Caco-2 (cell line): Measurements from ENCODE around the gene ERC2. TPM values are rescaled to one million over a fixed set of nuclear protein-coding genes. Genes with fewer than 3 reads are reported as not detected.

Experiments used
- BruUV-seq: library from RNA; stranded (reverse); fragments of 400-500 nt; replicated peaks from 2 replicates; lab custom pipeline; 2021; lab: Mats Ljungman, UMichigan
- CTCF ChIA-PET: fragments of 300-600 bp; sonication (Branson Sonifier 250); formaldehyde crosslinking; loops from one replicate; lab custom pipeline; 2022; ENCODE audit warnings: antibody characterized with exemption; lab: Charles Lee
- POLR2A ChIA-PET: fragments of 300-600 bp; sonication (Branson Sonifier 250); formaldehyde crosslinking; loops from one replicate; lab custom pipeline; 2022; ENCODE audit warnings: antibody characterized with exemption; lab: Charles Lee
- DNase-seq, 2 experiments: peaks; one replicate each; pipeline versions ENCODE4 v3.0.0 to v3.0.0-alpha.2; 2020 to 2022
- H3K27me3 ChIP-seq: replicated peaks from 2 replicates; pipeline ENCODE4 v1.6.0; 2011; ENCODE audit warnings: low read length; ENCODE audit not compliant: control insufficient read depth, insufficient read depth
- H3K36me3 ChIP-seq: 2 replicates; pipeline ENCODE4 v1.5.1; 2011; ENCODE audit warnings: low read length; ENCODE audit not compliant: control insufficient read depth, insufficient read depth
- H3K4me1 ChIP-seq: fragments of 250-450 bp; sonication (Bioruptor Pico); 2 replicates; pipeline ENCODE4 v1.5.1; 2020; ENCODE audit warnings: mild to moderate bottlenecking
- H3K4me3 ChIP-seq: 2 replicates; pipeline ENCODE4 v1.5.1; 2011; ENCODE audit warnings: low read depth, mild to moderate bottlenecking, control low read depth, low read length
- H3K9me3 ChIP-seq: fragments of 250-450 bp; sonication (Bioruptor Pico); 2 replicates; pipeline ENCODE4 v1.5.1; 2020; ENCODE audit warnings: mild to moderate bottlenecking, moderate library complexity
- H3K27ac Mint-ChIP-seq: one replicate; pipeline ENCODE4 v1.8.0; 2022; ENCODE audit warnings: mixed read lengths; ENCODE audit not compliant: unreplicated experiment
- H3K27me3 Mint-ChIP-seq: one replicate; pipeline ENCODE4 v1.8.0; 2022; ENCODE audit warnings: mixed read lengths; ENCODE audit not compliant: insufficient read depth, unreplicated experiment
- H3K36me3 Mint-ChIP-seq: one replicate; pipeline ENCODE4 v1.8.0; 2022; ENCODE audit warnings: mild to moderate bottlenecking, mixed read lengths; ENCODE audit not compliant: insufficient read depth, unreplicated experiment
- H3K4me1 Mint-ChIP-seq: one replicate; pipeline ENCODE4 v1.8.0; 2022; ENCODE audit warnings: low read depth, mixed read lengths; ENCODE audit not compliant: unreplicated experiment
- H3K4me3 Mint-ChIP-seq: one replicate; pipeline ENCODE4 v1.8.0; 2022; ENCODE audit warnings: mild to moderate bottlenecking, moderate library complexity, mixed read lengths; ENCODE audit not compliant: unreplicated experiment
- H3K9me3 Mint-ChIP-seq: one replicate; pipeline ENCODE4 v1.8.0; 2022; ENCODE audit warnings: mixed read lengths; ENCODE audit not compliant: unreplicated experiment
- CTCF ChIP-seq, 2 experiments: fragments of 200-600 bp in 1 of 2; IDR thresholded peaks; 1 replicate in 1 of 2; 2 replicates in 1 of 2; pipeline versions ENCODE4 v1.5.1 to v1.8.0; 2011 to 2022; ENCODE audit warnings: antibody characterized with exemption in 1 of 2, control low read depth in 1 of 2, inconsistent platforms in 1 of 2, low read depth in 1 of 2, low read length in 1 of 2, mild to moderate bottlenecking in 1 of 2, moderate library complexity in 1 of 2; ENCODE audit not compliant: insufficient read depth in 1 of 2, severe bottlenecking in 1 of 2, unreplicated experiment in 1 of 2
- intact Hi-C: fragments of 100-400 bp; cut with micrococcal nuclease; formaldehyde crosslinking; loops from one replicate; pipeline ENCODE4 v1.10.0; 2022; ENCODE audit not compliant: unreplicated experiment
- total RNA-seq: library from RNA; stranded (reverse); gene quantifications from 2 replicates; pipeline ENCODE4 v1.2.3, GENCODE V29; 2022

ERC2 gene
- total RNA-seq, 1 experiment from 2014 or later = 0.54 TPM

GRCh38 chr3:55616803-55617202, 851.5 kb downstream of the ERC2 start:
- no peak overlapping the region for H3K27ac Mint-ChIP-seq

GRCh38 chr3:55615694-55616295, 852.5 kb downstream of the ERC2 start:
- DNase-seq = no peak
- no peaks in the 10 kb centered on the region for H3K9me3 ChIP-seq
- Mint-ChIP-seq H3K36me3 (peaks cover 6% of the 10 kb centered on the region), H3K4me3 (no peak overlapping the region), H3K9me3 (no peaks in the 10 kb centered on the region), H3K27ac (no peak overlapping the region), H3K4me1 (peaks cover 12% of the 10 kb centered on the region), H3K27me3 (peaks cover 3% of the 10 kb centered on the region)
- no peak for TF ChIP-seq CTCF (IDR thresholded peaks at IDR 0.05; ENCODE audit: insufficient read depth in 1 of 2, low read depth in 1 of 2, low read length in 1 of 2, severe bottlenecking in 1 of 2, unreplicated experiment in 1 of 2)
- peaks cover 19% of the 10 kb centered on the region for H3K4me1 ChIP-seq
- no TSS peak for BruUV-seq
- H3K36me3 ChIP-seq = no peaks in the 10 kb centered on the region
- CTCF ChIA-PET = interaction anchor here (0.5 kb wide), 1 partner anchor 264 kb away, joined by 3 read pairs; no protein-coding TSS in a partner anchor
- intact Hi-C loops = no loop called here
- H3K4me3 ChIP-seq = no peak overlapping the region
- POLR2A ChIA-PET = no interaction called here
- no peaks in the 10 kb centered on the region for H3K27me3 ChIP-seq

More at GRCh38 chr3:55616803-55617202, 851.5 kb downstream of the ERC2 start:
- Mint-ChIP-seq H3K4me1 (peaks cover 22% of the 10 kb centered on the region), H3K4me3 (no peak overlapping the region), H3K36me3 (peaks cover 6% of the 10 kb centered on the region), H3K9me3 (no peaks in the 10 kb centered on the region), H3K27me3 (peaks cover 2% of the 10 kb centered on the region)
- H3K4me3 ChIP-seq = no peak overlapping the region
- H3K9me3 ChIP-seq = no peaks in the 10 kb centered on the region
- BruUV-seq = no TSS peak
- no peak for TF ChIP-seq CTCF (IDR thresholded peaks at IDR 0.05; ENCODE audit: insufficient read depth in 1 of 2, low read depth in 1 of 2, low read length in 1 of 2, severe bottlenecking in 1 of 2, unreplicated experiment in 1 of 2)
- CTCF ChIA-PET = no interaction called here
- DNase-seq = no peak
- H3K36me3 ChIP-seq = no peaks in the 10 kb centered on the region
- POLR2A ChIA-PET = no interaction called here
- intact Hi-C loops = no loop called here
- peaks cover 30% of the 10 kb centered on the region for H3K4me1 ChIP-seq
- no peaks in the 10 kb centered on the region for H3K27me3 ChIP-seq

- no peak for TF ChIP-seq CTCF (IDR thresholded peaks at IDR 0.05; ENCODE audit: insufficient read depth in 1 of 2, low read depth in 1 of 2, low read length in 1 of 2, severe bottlenecking in 1 of 2, unreplicated experiment in 1 of 2)
- intact Hi-C loops = no loop called here
- no peaks in the 10 kb centered on the region for H3K9me3 ChIP-seq
- no peak overlapping the region for H3K4me3 ChIP-seq
- Mint-ChIP-seq H3K4me3 (no peak overlapping the region), H3K27ac (no peak overlapping the region), H3K36me3 (no peaks in the 10 kb centered on the region), H3K4me1 (peaks cover 6% of the 10 kb centered on the region), H3K9me3 (no peaks in the 10 kb centered on the region), H3K27me3 (peaks cover 3% of the 10 kb centered on the region)
- peaks cover 15% of the 10 kb centered on the region for H3K4me1 ChIP-seq
- H3K27me3 ChIP-seq = no peaks in the 10 kb centered on the region
- DNase-seq = no peak
- POLR2A ChIA-PET = no interaction called here
- H3K36me3 ChIP-seq = no peaks in the 10 kb centered on the region
- CTCF ChIA-PET = no interaction called here
- no TSS peak for BruUV-seq
These were observed 853.1 kb downstream of the ERC2 start for GRCh38 chr3:55615039-55615693.
